HepG2 (cell line): ENCODE measurements around the gene HDAC4. TPM values are rescaled to one million over a fixed set of nuclear protein-coding genes. Genes with fewer than 3 reads are reported as not detected.

ENCODE experiments used
- ATAC-seq: fragments of 200-7000 bp; cut with Tn5 transposase; 3 replicates; pipeline ENCODE4 v1.9.1; 2020; ENCODE audit warnings: mild to moderate bottlenecking, moderate library complexity
- BruUV-seq: library from RNA; stranded (reverse); fragments of 400-500 nt; replicated peaks from 2 replicates; lab custom pipeline; 2021; lab: Mats Ljungman, UMichigan
- CTCF ChIA-PET: fragments of 300-600 bp; formaldehyde crosslinking; extraction: SDS; loops from one replicate; lab custom pipeline; 2021; ENCODE audit warnings: low total read pairs, inconsistent platforms, low intra/inter-chr PET ratio; lab: Yijun Ruan, JAX
- POLR2A ChIA-PET: fragments of 350-600 bp; sonication (Branson Sonifier 250); formaldehyde crosslinking; loops from one replicate; lab custom pipeline; 2020; ENCODE audit warnings: antibody characterized with exemption, inconsistent platforms; lab: Yijun Ruan, JAX
- DNase-seq: peaks from one replicate; pipeline ENCODE4 v3.0.0-alpha.2; 2015; ENCODE audit warnings: low spot score
- FAIRE-seq: peaks from 3 replicates; lab custom pipeline; 2011; peaks lifted over from hg19 to GRCh38; lab: Jason Lieb, UNC
- H2AFZ ChIP-seq: one replicate; pipeline ENCODE4 v1.6.1; 2011; ENCODE audit warnings: low read length, inconsistent platforms
- H3K27ac ChIP-seq: fragments of 300-600 bp; 3 replicates; pipeline ENCODE4 v1.8.0; 2011; ENCODE audit warnings: mixed run types, mild to moderate bottlenecking, mixed read lengths, low read length, inconsistent platforms; ENCODE audit not compliant: insufficient read depth; ENCODE audit errors: extremely low read length
- H3K27me3 ChIP-seq, 2 experiments: fragments of 200-600 bp in 1 of 2; 2 replicates in 1 of 2; 3 replicates in 1 of 2; pipeline versions ENCODE4 v1.6.0 to v1.8.0; 2011; ENCODE audit warnings: low read length in 2 of 2, mild to moderate bottlenecking in 2 of 2, moderate library complexity in 2 of 2, inconsistent platforms in 1 of 2; ENCODE audit not compliant: insufficient read depth in 2 of 2, control insufficient read depth in 1 of 2
- H3K36me3 ChIP-seq, 2 experiments: fragments of 200-600 bp in 1 of 2; replicated peaks in 1 of 2; 2 replicates in 1 of 2; 3 replicates in 1 of 2; pipeline versions ENCODE4 v1.5.1 to v1.8.0; 2011; ENCODE audit warnings: low read length in 2 of 2, inconsistent platforms in 1 of 2; ENCODE audit not compliant: insufficient read depth in 2 of 2, control insufficient read depth in 1 of 2
- H3K4me1 ChIP-seq: 2 replicates; pipeline ENCODE4 v1.5.1; 2012; ENCODE audit warnings: low read length, inconsistent platforms; ENCODE audit not compliant: insufficient read depth
- H3K4me2 ChIP-seq: 2 replicates; pipeline ENCODE4 v1.6.0; 2011; ENCODE audit warnings: low read depth, low read length, inconsistent platforms
- H3K4me3 ChIP-seq, 3 experiments: fragments of 200-600 bp in 1 of 3; sonication (generic), shearing (Covaris generic) in 1 of 3; replicated peaks in 1 of 3; 2 replicates each; pipeline ENCODE4 v1.5.1; 2011 to 2016; ENCODE audit warnings: low read length in 3 of 3, inconsistent platforms in 2 of 3, low read depth in 2 of 3, mild to moderate bottlenecking in 2 of 3, control low read depth in 1 of 3, mixed read lengths in 1 of 3; ENCODE audit not compliant: insufficient read depth in 1 of 3
- H3K79me2 ChIP-seq: one replicate; pipeline ENCODE4 v1.6.1; 2011; ENCODE audit warnings: low read length, inconsistent platforms; ENCODE audit not compliant: insufficient read depth
- H3K9ac ChIP-seq: 2 replicates; pipeline ENCODE4 v1.6.0; 2011; ENCODE audit warnings: mild to moderate bottlenecking, low read depth, low read length, inconsistent platforms; ENCODE audit not compliant: insufficient read depth
- H3K9me3 ChIP-seq: 2 replicates; pipeline ENCODE4 v1.5.1; 2012; ENCODE audit warnings: mild to moderate bottlenecking, low read length
- H4K20me1 ChIP-seq: 2 replicates; pipeline ENCODE4 v1.6.0; 2011; ENCODE audit warnings: inconsistent platforms, mild to moderate bottlenecking, low read length, moderate library complexity; ENCODE audit not compliant: insufficient read depth
- ASH2L ChIP-seq: fragments of 300-600, 200-600 bp; sonication (generic); IDR thresholded peaks from 2 replicates; pipeline ENCODE4 v1.7.0; 2017; ENCODE audit warnings: low read depth, mild to moderate bottlenecking, moderate library complexity, mixed read lengths, low read length; ENCODE audit not compliant: insufficient read length
- MAFG ChIP-seq: sonication (generic); formaldehyde crosslinking; IDR thresholded peaks from 2 replicates; pipeline ENCODE4 v1.5.1; 2020; ENCODE audit warnings: mild to moderate bottlenecking, missing genetic modification reagents
- ZC3H13 ChIP-seq: sonication (generic); formaldehyde crosslinking; IDR thresholded peaks from 2 replicates; pipeline ENCODE4 v1.8.1; 2023; ENCODE audit warnings: mild to moderate bottlenecking, missing genetic modification reagents, moderate library complexity
- ZKSCAN1 ChIP-seq: fragments of 150-350 bp; IDR thresholded peaks from 2 replicates; pipeline ENCODE4 v1.6.1; 2014; ENCODE audit warnings: low read length
- WGBS: methylation state at CpG from one replicate; pipeline ENCODE4 v1.1.6; 2017; ENCODE audit warnings: low lambda C conversion rate; 5-methylcytosine and 5-hydroxymethylcytosine counted together
- in situ Hi-C: cut with HindIII; loops from 2 replicates; pipeline ENCODE4 v1.10.0; 2017; ENCODE audit warnings: low pct_unique_long_range_greater_than_20kb; ENCODE audit not compliant: extremely low pct_ligation_motif_present
- intact Hi-C: fragments of 100-400 bp; cut with micrococcal nuclease; formaldehyde crosslinking; loops from one replicate; pipeline ENCODE4 v1.10.0; 2022; ENCODE audit not compliant: unreplicated experiment
- polyA plus RNA-seq, 8 experiments: library from polyadenylated mRNA; depleted of rRNA in 3 of 8; stranded (reverse) in 7 of 8; unstranded in 1 of 8; fragments of >200 nt; fragmentation: Illumina TruSeq in 4 of 8; extraction: Trizol in 4 of 8; gene quantifications; 2 replicates each; pipeline versions ENCODE4 v1.2.1 to v1.2.3, GENCODE V29; 2011 to 2016; ENCODE audit warnings: low read depth in 4 of 8, missing spikeins in 1 of 8, mixed read lengths in 1 of 8; ENCODE audit not compliant: insufficient read depth in 1 of 8
- total RNA-seq, 5 experiments: library from RNA; depleted of rRNA; stranded (reverse); fragments of >200 nt; fragmentation: Illumina TruSeq; extraction: Trizol; gene quantifications; 2 replicates each; pipeline ENCODE4 v1.2.3, GENCODE V29; 2016; ENCODE audit warnings: low read depth in 1 of 5
- TF ChIP-seq, protein P1 (sequence below): sonication (generic); formaldehyde crosslinking; IDR thresholded peaks from 2 replicates; pipeline ENCODE4 v1.4.0; 2020; ENCODE audit warnings: mild to moderate bottlenecking, missing genetic modification reagents, borderline replicate concordance
- TF ChIP-seq, protein P2 (sequence below): sonication (generic); formaldehyde crosslinking; IDR thresholded peaks from 2 replicates; pipeline ENCODE4 v1.4.0; 2020; ENCODE audit warnings: missing genetic modification reagents
- TF ChIP-seq, protein P3 (sequence below): IDR thresholded peaks from 2 replicates; pipeline ENCODE4 v1.6.1; 2016; ENCODE audit warnings: mild to moderate bottlenecking
- TF ChIP-seq, protein P4 (sequence below): sonication (generic); formaldehyde crosslinking; conservative IDR thresholded peaks from 2 replicates; pipeline ENCODE4 v1.8.0; 2022; ENCODE audit warnings: missing genetic modification reagents
- TF ChIP-seq, protein P5 (sequence below): conservative IDR thresholded peaks from 2 replicates; pipeline ENCODE4 v1.6.1; 2018; ENCODE audit warnings: missing genetic modification reagents
- TF ChIP-seq, protein P6 (sequence below): sonication (generic); formaldehyde crosslinking; IDR thresholded peaks from 2 replicates; pipeline ENCODE4 v1.8.0; 2022; ENCODE audit warnings: missing genetic modification reagents, mild to moderate bottlenecking, moderate library complexity, borderline replicate concordance

HDAC4 gene
- total and polyA plus RNA-seq, 2 of the 13 experiments (the other 11 are each of a cell fraction or from before 2014, with no cell fraction given): 10.1 to 11.5 TPM

DNA sequence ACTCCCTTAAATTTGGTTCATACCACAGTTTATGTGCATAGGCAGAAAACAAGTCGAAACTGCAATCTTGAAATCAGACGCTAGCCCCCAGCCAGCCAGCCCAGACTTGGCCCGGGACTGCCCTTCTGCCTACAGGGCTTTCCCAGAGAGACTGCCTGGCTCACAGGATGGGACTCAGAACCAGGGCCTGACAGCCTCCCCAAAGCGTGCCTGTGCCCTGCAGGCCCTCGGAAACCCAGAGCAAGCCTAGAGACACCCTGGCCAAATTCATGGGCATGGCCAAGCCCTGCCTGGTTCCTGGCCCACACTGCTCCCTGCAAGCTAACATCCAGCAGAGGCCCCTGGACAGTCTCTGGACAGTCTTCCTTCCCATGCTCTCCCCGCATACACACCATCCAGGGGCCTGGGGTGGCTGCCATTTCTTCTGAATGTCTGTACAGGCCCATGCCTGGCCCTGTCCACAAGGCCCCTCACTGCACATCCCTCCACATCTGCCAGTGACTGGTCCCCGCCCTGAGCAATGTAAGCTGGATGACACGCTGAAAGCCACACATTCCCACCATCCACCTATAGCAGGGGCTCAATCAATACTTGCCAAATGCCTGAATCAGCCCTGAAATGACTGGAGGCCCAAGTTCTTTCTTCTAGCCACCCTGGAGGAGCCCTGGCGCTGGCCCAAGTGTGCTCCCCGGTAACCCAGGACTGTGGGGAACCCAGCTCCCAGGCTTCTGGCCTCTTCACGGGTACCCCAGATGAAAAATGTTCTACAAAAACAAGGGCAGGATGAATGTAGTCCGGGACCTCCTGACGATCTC lies 73.1 kb downstream of the HDAC4 start:
- DNase-seq: no peak
- intact Hi-C loops (no loop called here), in situ Hi-C loops (no loop called here)
- CTCF ChIA-PET: no interaction called here
- no peak overlapping the region for H3K9ac ChIP-seq
- no TSS peak for BruUV-seq
- FAIRE-seq: no peak
- peaks cover 0 to 3% of the 10 kb centered on the region in 2 experiments; a peak in 3 of 5 replicates for H3K36me3 ChIP-seq
- peaks cover 14% of the 10 kb centered on the region; the same call in 1 of the 2 replicates for H3K4me1 ChIP-seq
- H3K79me2 ChIP-seq: peaks cover 49% of the 10 kb centered on the region
- POLR2A ChIA-PET: no interaction called here
- peak; percentile 19; the same call in 2 of the 3 replicates for ATAC-seq
- no peaks in the 10 kb centered on the region for H3K27me3 ChIP-seq
- peaks cover 13% of the 10 kb centered on the region; the same call in 1 of the 2 replicates for H4K20me1 ChIP-seq
- no peak overlapping the region for H2AFZ ChIP-seq
- WGBS: 94% methylated on average over 11 of the region's 13 CpGs
- no peak overlapping the region for H3K27ac ChIP-seq
- no peaks in the 10 kb centered on the region for H3K9me3 ChIP-seq
- H3K4me2 ChIP-seq: no peak overlapping the region
- no peak overlapping the region for H3K4me3 ChIP-seq
- TF ChIP-seq ZC3H13 (CRISPR knock-in tag) (no peak), ASH2L (no peak), MAFG (CRISPR knock-in tag) (no peak), ZKSCAN1 (no peak)
- TF ChIP-seq, protein P1, sequence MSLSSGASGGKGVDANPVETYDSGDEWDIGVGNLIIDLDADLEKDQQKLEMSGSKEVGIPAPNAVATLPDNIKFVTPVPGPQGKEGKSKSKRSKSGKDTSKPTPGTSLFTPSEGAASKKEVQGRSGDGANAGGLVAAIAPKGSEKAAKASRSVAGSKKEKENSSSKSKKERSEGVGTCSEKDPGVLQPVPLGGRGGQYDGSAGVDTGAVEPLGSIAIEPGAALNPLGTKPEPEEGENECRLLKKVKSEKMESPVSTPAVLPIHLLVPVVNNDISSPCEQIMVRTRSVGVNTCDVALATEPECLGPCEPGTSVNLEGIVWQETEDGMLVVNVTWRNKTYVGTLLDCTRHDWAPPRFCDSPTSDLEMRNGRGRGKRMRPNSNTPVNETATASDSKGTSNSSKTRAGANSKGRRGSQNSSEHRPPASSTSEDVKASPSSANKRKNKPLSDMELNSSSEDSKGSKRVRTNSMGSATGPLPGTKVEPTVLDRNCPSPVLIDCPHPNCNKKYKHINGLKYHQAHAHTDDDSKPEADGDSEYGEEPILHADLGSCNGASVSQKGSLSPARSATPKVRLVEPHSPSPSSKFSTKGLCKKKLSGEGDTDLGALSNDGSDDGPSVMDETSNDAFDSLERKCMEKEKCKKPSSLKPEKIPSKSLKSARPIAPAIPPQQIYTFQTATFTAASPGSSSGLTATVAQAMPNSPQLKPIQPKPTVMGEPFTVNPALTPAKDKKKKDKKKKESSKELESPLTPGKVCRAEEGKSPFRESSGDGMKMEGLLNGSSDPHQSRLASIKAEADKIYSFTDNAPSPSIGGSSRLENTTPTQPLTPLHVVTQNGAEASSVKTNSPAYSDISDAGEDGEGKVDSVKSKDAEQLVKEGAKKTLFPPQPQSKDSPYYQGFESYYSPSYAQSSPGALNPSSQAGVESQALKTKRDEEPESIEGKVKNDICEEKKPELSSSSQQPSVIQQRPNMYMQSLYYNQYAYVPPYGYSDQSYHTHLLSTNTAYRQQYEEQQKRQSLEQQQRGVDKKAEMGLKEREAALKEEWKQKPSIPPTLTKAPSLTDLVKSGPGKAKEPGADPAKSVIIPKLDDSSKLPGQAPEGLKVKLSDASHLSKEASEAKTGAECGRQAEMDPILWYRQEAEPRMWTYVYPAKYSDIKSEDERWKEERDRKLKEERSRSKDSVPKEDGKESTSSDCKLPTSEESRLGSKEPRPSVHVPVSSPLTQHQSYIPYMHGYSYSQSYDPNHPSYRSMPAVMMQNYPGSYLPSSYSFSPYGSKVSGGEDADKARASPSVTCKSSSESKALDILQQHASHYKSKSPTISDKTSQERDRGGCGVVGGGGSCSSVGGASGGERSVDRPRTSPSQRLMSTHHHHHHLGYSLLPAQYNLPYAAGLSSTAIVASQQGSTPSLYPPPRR (CRISPR knock-in tag): no peak
- TF ChIP-seq, protein P2, sequence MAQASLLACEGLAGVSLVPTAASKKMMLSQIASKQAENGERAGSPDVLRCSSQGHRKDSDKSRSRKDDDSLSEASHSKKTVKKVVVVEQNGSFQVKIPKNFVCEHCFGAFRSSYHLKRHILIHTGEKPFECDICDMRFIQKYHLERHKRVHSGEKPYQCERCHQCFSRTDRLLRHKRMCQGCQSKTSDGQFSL (CRISPR knock-in tag): no peak
- TF ChIP-seq, protein P3, sequence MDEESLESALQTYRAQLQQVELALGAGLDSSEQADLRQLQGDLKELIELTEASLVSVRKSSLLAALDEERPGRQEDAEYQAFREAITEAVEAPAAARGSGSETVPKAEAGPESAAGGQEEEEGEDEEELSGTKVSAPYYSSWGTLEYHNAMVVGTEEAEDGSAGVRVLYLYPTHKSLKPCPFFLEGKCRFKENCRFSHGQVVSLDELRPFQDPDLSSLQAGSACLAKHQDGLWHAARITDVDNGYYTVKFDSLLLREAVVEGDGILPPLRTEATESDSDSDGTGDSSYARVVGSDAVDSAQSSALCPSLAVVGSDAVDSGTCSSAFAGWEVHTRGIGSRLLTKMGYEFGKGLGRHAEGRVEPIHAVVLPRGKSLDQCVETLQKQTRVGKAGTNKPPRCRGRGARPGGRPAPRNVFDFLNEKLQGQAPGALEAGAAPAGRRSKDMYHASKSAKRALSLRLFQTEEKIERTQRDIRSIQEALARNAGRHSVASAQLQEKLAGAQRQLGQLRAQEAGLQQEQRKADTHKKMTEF: no peak
- TF ChIP-seq, protein P4, sequence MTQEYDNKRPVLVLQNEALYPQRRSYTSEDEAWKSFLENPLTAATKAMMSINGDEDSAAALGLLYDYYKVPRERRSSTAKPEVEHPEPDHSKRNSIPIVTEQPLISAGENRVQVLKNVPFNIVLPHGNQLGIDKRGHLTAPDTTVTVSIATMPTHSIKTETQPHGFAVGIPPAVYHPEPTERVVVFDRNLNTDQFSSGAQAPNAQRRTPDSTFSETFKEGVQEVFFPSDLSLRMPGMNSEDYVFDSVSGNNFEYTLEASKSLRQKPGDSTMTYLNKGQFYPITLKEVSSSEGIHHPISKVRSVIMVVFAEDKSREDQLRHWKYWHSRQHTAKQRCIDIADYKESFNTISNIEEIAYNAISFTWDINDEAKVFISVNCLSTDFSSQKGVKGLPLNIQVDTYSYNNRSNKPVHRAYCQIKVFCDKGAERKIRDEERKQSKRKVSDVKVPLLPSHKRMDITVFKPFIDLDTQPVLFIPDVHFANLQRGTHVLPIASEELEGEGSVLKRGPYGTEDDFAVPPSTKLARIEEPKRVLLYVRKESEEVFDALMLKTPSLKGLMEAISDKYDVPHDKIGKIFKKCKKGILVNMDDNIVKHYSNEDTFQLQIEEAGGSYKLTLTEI (CRISPR knock-in tag): no peak
- TF ChIP-seq, protein P5, sequence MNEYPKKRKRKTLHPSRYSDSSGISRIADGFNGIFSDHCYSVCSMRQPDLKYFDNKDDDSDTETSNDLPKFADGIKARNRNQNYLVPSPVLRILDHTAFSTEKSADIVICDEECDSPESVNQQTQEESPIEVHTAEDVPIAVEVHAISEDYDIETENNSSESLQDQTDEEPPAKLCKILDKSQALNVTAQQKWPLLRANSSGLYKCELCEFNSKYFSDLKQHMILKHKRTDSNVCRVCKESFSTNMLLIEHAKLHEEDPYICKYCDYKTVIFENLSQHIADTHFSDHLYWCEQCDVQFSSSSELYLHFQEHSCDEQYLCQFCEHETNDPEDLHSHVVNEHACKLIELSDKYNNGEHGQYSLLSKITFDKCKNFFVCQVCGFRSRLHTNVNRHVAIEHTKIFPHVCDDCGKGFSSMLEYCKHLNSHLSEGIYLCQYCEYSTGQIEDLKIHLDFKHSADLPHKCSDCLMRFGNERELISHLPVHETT (CRISPR knock-in tag): no peak
- TF ChIP-seq, protein P6, sequence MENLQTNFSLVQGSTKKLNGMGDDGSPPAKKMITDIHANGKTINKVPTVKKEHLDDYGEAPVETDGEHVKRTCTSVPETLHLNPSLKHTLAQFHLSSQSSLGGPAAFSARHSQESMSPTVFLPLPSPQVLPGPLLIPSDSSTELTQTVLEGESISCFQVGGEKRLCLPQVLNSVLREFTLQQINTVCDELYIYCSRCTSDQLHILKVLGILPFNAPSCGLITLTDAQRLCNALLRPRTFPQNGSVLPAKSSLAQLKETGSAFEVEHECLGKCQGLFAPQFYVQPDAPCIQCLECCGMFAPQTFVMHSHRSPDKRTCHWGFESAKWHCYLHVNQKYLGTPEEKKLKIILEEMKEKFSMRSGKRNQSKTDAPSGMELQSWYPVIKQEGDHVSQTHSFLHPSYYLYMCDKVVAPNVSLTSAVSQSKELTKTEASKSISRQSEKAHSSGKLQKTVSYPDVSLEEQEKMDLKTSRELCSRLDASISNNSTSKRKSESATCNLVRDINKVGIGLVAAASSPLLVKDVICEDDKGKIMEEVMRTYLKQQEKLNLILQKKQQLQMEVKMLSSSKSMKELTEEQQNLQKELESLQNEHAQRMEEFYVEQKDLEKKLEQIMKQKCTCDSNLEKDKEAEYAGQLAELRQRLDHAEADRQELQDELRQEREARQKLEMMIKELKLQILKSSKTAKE (CRISPR knock-in tag): no peak
